GM12878 (cell line): ENCODE measurements around the gene CARS2. TPM values are rescaled to one million over a fixed set of nuclear protein-coding genes. Genes with fewer than 3 reads are reported as not detected.

Experiments used
- ATAC-seq: fragments of 200-7000 bp; cut with Tn5 transposase; 3 replicates; pipeline ENCODE4 v1.9.1; 2020; ENCODE audit warnings: mild to moderate bottlenecking, moderate library complexity
- BruUV-seq: library from RNA; stranded (reverse); fragments of 400-500 nt; replicated peaks from 2 replicates; lab custom pipeline; 2021; lab: Mats Ljungman, UMichigan
- CTCF ChIA-PET: fragments of 300-600 bp; sonication (Branson Sonifier 250); formaldehyde crosslinking; extraction: SDS; loops from one replicate; lab custom pipeline; 2021; ENCODE audit warnings: inconsistent platforms; lab: Yijun Ruan, JAX
- POLR2A ChIA-PET: fragments of 350-600 bp; formaldehyde crosslinking; extraction: SDS; loops from one replicate; lab custom pipeline; 2021; ENCODE audit warnings: inconsistent platforms; lab: Charles Lee
- RAD21 ChIA-PET: fragments of 300-600 bp; sonication (Branson Sonifier 250); formaldehyde crosslinking; loops from one replicate; lab custom pipeline; 2023; ENCODE audit warnings: antibody characterized with exemption; ENCODE audit not compliant: unreplicated experiment; lab: Charles Lee
- SMC1A ChIA-PET: fragments of 300-600 bp; sonication (Branson Sonifier 250); formaldehyde crosslinking; loops from one replicate; lab custom pipeline; 2023; ENCODE audit not compliant: unreplicated experiment, uncharacterized antibody; lab: Charles Lee
- DNase-seq: peaks from one replicate; pipeline ENCODE4 v3.0.0-alpha.2; 2011; ENCODE audit warnings: low read depth, low spot score
- FAIRE-seq: peaks from 3 replicates; lab custom pipeline; 2011; peaks lifted over from hg19 to GRCh38; lab: Jason Lieb, UNC
- H2AFZ ChIP-seq: 2 replicates; pipeline ENCODE4 v1.6.0; 2011; ENCODE audit warnings: low read depth, low read length, control low read depth; ENCODE audit not compliant: control insufficient read depth
- H3K27ac ChIP-seq: 2 replicates; pipeline ENCODE4 v1.5.1; 2011; ENCODE audit warnings: control low read depth; ENCODE audit not compliant: control insufficient read depth, insufficient read depth
- H3K27me3 ChIP-seq, 2 experiments: replicated peaks in 1 of 2; 2 replicates each; pipeline versions ENCODE4 v1.6.0 to v1.6.1; 2011; ENCODE audit warnings: low read length in 1 of 2; ENCODE audit not compliant: control insufficient read depth in 2 of 2, insufficient read depth in 2 of 2
- H3K36me3 ChIP-seq, 2 experiments: 2 replicates each; pipeline ENCODE4 v1.5.1; 2011; ENCODE audit warnings: low read length in 1 of 2; ENCODE audit not compliant: control insufficient read depth in 2 of 2, insufficient read depth in 2 of 2
- H3K4me1 ChIP-seq: 2 replicates; pipeline ENCODE4 v1.6.1; 2011; ENCODE audit warnings: mild to moderate bottlenecking, low read length, moderate library complexity, mixed read lengths; ENCODE audit not compliant: control insufficient read depth, insufficient read depth
- H3K4me2 ChIP-seq: 2 replicates; pipeline ENCODE4 v1.6.0; 2011; ENCODE audit warnings: control low read depth; ENCODE audit not compliant: control insufficient read depth, insufficient read depth
- H3K4me3 ChIP-seq: fragments of 200-600 bp; sonication (generic); 2 replicates; pipeline ENCODE4 v1.5.1; 2016
- H3K79me2 ChIP-seq: 2 replicates; pipeline ENCODE4 v1.6.0; 2011; ENCODE audit warnings: low read length; ENCODE audit not compliant: control insufficient read depth, insufficient read depth
- H3K9ac ChIP-seq: 2 replicates; pipeline ENCODE4 v1.8.0; 2011; ENCODE audit warnings: low read length, control low read depth, mixed read lengths; ENCODE audit not compliant: control insufficient read depth, insufficient read depth
- H3K9me3 ChIP-seq: replicated peaks from 3 replicates; pipeline ENCODE4 v1.5.1; 2011; ENCODE audit warnings: mild to moderate bottlenecking, low read length; ENCODE audit not compliant: control insufficient read depth, insufficient read depth
- H4K20me1 ChIP-seq: 2 replicates; pipeline ENCODE4 v1.6.0; 2011; ENCODE audit not compliant: control insufficient read depth, insufficient read depth
- CBFB ChIP-seq: IDR thresholded peaks from 2 replicates; pipeline ENCODE4 v1.6.1; 2016; ENCODE audit warnings: antibody characterized with exemption, low read depth
- CBX5 ChIP-seq: sonication (generic); IDR thresholded peaks from 2 replicates; pipeline ENCODE4 v1.6.1; 2016; ENCODE audit warnings: low read depth, moderate library complexity, mild to moderate bottlenecking, inconsistent platforms
- CHD2 ChIP-seq: IDR thresholded peaks from 2 replicates; pipeline ENCODE4 v1.6.1; 2011; ENCODE audit warnings: low read depth, low read length, improper control_type of control experiment, borderline replicate concordance
- HCFC1 ChIP-seq: fragments of 150-350 bp; IDR thresholded peaks from 2 replicates; pipeline ENCODE4 v1.6.1; 2014; ENCODE audit warnings: low read length
- IRF3 ChIP-seq: fragments of 450-650 bp; IDR thresholded peaks from 2 replicates; pipeline ENCODE4 v1.6.1; 2014; ENCODE audit warnings: mild to moderate bottlenecking
- MTA3 ChIP-seq: IDR thresholded peaks from 2 replicates; pipeline ENCODE4 v1.6.1; 2012; ENCODE audit warnings: low read length, inconsistent platforms, borderline replicate concordance
- NFYB ChIP-seq: IDR thresholded peaks from 2 replicates; pipeline ENCODE4 v1.6.1; 2011; ENCODE audit warnings: low read depth, mild to moderate bottlenecking, low read length, improper control_type of control experiment, moderate library complexity; ENCODE audit not compliant: insufficient read depth
- PML ChIP-seq: IDR thresholded peaks from 2 replicates; pipeline ENCODE4 v1.6.1; 2012; ENCODE audit warnings: low read length, inconsistent platforms
- POU2F2 ChIP-seq: IDR thresholded peaks from 3 replicates; pipeline ENCODE4 v1.6.1; 2011; ENCODE audit warnings: low read depth, mild to moderate bottlenecking, low read length, borderline replicate concordance
- PRDM15 ChIP-seq: fragments of 450-650 bp; formaldehyde crosslinking; IDR thresholded peaks from 2 replicates; pipeline ENCODE4 v1.4.0; 2020; ENCODE audit warnings: mild to moderate bottlenecking, moderate library complexity
- RCOR1 ChIP-seq: conservative IDR thresholded peaks from 2 replicates; pipeline ENCODE4 v1.6.1; 2012; ENCODE audit warnings: low read depth, low read length, improper control_type of control experiment
- RUNX3 ChIP-seq: IDR thresholded peaks from 2 replicates; pipeline ENCODE4 v1.6.1; 2012; ENCODE audit warnings: low read length, inconsistent platforms
- WRNIP1 ChIP-seq: IDR thresholded peaks from 2 replicates; pipeline ENCODE4 v1.6.1; 2011; ENCODE audit warnings: low read depth, low read length, improper control_type of control experiment, borderline replicate concordance
- ZBTB40 ChIP-seq: fragments of 450-650 bp; IDR thresholded peaks from 2 replicates; pipeline ENCODE4 v1.6.1; 2016; ENCODE audit warnings: mild to moderate bottlenecking, moderate library complexity, borderline replicate concordance
- ZNF384 ChIP-seq: IDR thresholded peaks from 2 replicates; pipeline ENCODE4 v1.6.1; 2012; ENCODE audit warnings: low read depth, mild to moderate bottlenecking, low read length, improper control_type of control experiment, borderline replicate concordance
- ZZZ3 ChIP-seq: IDR thresholded peaks from 2 replicates; pipeline ENCODE4 v1.6.1; 2011; ENCODE audit warnings: low read depth; ENCODE audit not compliant: control insufficient read depth, insufficient read length
- WGBS: methylation state at CpG from one replicate; pipeline ENCODE4 v1.1.6; 2016; ENCODE audit warnings: low lambda C conversion rate; ENCODE audit not compliant: insufficient replicate concordance, insufficient coverage; ENCODE audit errors: missing lambda C conversion rate; 5-methylcytosine and 5-hydroxymethylcytosine counted together
- in situ Hi-C: fragments of 300-500 bp; cut with MboI; formaldehyde crosslinking; loops from 9 replicates; pipeline ENCODE4 v1.14.3; 2018; ENCODE audit warnings: mixed read lengths
- intact Hi-C: fragments of 100-400 bp; cut with micrococcal nuclease; formaldehyde crosslinking; loops from one replicate; pipeline ENCODE4 v1.14.2; 2022; ENCODE audit not compliant: unreplicated experiment
- polyA plus RNA-seq, 11 experiments: library from polyadenylated mRNA; depleted of rRNA in 4 of 11; unstranded in 6 of 11; stranded (reverse) in 5 of 11; fragments of >200 nt; fragmentation: Nextera tagmentation in 4 of 11; fragmentation: Illumina TruSeq in 1 of 11; extraction: Ambion mirVana in 4 of 11; extraction: Trizol in 1 of 11; gene quantifications; 1 replicate in 1 of 11; 2 replicates in 10 of 11; pipeline versions ENCODE4 v1.2.1 to v1.2.3, GENCODE V29; 2011 to 2016; ENCODE audit warnings: inconsistent platforms in 2 of 11, missing spikeins in 2 of 11, low read depth in 1 of 11
- total RNA-seq, 4 experiments: library from RNA; depleted of rRNA in 3 of 4; stranded (reverse); fragments of >200 nt in 3 of 4; fragmentation: Illumina TruSeq in 1 of 4; extraction: Trizol in 1 of 4; gene quantifications; 2 replicates each; pipeline versions ENCODE4 v1.2.1 to v1.2.3, GENCODE V29; 2013 to 2021

Gene CARS2
- total and polyA plus RNA-seq, 10 of the 15 experiments (the other 5 are each of a cell fraction or from before 2014, with no cell fraction given) = 4.2 to 101 (median 61.5) TPM

GRCh38 chr13:110600261-110600819, 105.6 kb downstream of the CARS2 start:
- Histone ChIP-seq H3K4me1 (no peaks in the 10 kb centered on the region), H3K27ac (no peak overlapping the region), H3K36me3 (no peaks in the 10 kb centered on the region), H2AFZ (no peak overlapping the region), H3K79me2 (no peaks in the 10 kb centered on the region), H3K9ac (no peak overlapping the region), H3K27me3 (no peaks in the 10 kb centered on the region), H4K20me1 (no peaks in the 10 kb centered on the region), H3K4me3 (no peak overlapping the region), H3K4me2 (no peak overlapping the region), H3K9me3 (no peaks in the 10 kb centered on the region)
- WGBS = 78% methylated on average over 10 of the region's 10 CpGs
- POLR2A ChIA-PET = interaction anchor here (0.6 to 1.0 kb wide), 2 partner anchors 18 to 50 kb away, joined by 6 to 8 read pairs; no protein-coding TSS in a partner anchor
- DNase-seq (no peak), ATAC-seq (no peak), FAIRE-seq (no peak)
- intact Hi-C loops = no loop called here
- CTCF ChIA-PET = interaction anchor here (2.1 kb wide), 1 partner anchor 15 kb away, joined by 5 read pairs; the partner anchor contains the start of gene NAXD
- in situ Hi-C loops = no loop called here
- no TSS peak for BruUV-seq
- SMC1A ChIA-PET = no interaction called here
- RAD21 ChIA-PET = interaction anchor here (0.9 kb wide), 1 partner anchor 10 kb away, joined by 3 read pairs; no protein-coding TSS in a partner anchor
- no peak for TF ChIP-seq CBFB
- TF ChIP-seq CHD2 = no peak
- no peak for TF ChIP-seq HCFC1
- no peak for TF ChIP-seq POU2F2
- no peak for TF ChIP-seq ZNF384
- TF ChIP-seq ZZZ3 = no peak
- TF ChIP-seq RCOR1 = no peak
- TF ChIP-seq PRDM15 (CRISPR knock-in tag) = no peak
- no peak for TF ChIP-seq PML
- TF ChIP-seq RUNX3 = no peak
- TF ChIP-seq MTA3 = no peak
- no peak for TF ChIP-seq IRF3
- TF ChIP-seq ZBTB40 = no peak
- TF ChIP-seq WRNIP1 = no peak
- TF ChIP-seq CBX5 = no peak
- TF ChIP-seq NFYB = no peak
